Frontal cortex (tissue), 4 donors: ENCODE measurements around the gene UBA3. TPM values are rescaled to one million over a fixed set of nuclear protein-coding genes. Genes with fewer than 3 reads are reported as not detected.
A peak's percentile ranks its signal among the peaks of the same experiment; 100 is the strongest.

Experiments
- DNase-seq, 2 donors: peaks; one replicate each; pipeline ENCODE4 v3.0.0; 2012; ENCODE audit warnings: low spot score in 2 of 2
- FAIRE-seq: peaks from 2 replicates; lab custom pipeline; 2012; peaks lifted over from hg19 to GRCh38; lab: Jason Lieb, UNC
- total RNA-seq: library from RNA; depleted of rRNA; stranded (reverse); fragments of >200 nt; gene quantifications from one replicate; pipeline ENCODE4 v1.2.3, GENCODE V29; 2014
- donor health status: control.
- donor health status: control.
- donor health status: control.

UBA3 gene
- total RNA-seq: 105 TPM

- DNase-seq (peak; percentile 84 to 85), FAIRE-seq (no peak)
These were observed at the start of gene UBA3 for GRCh38 chr3:69080233-69080920. TSS of gene UBA3 (minus strand) at chr3:69080365. CDS start at chr3:69080353, 12 bp downstream.

- FAIRE-seq (no peak), DNase-seq (no peak)
These were observed 49.4 kb upstream of the UBA3 start for GRCh38 chr3:69129531-69129930.

- no peak for DNase-seq
- FAIRE-seq: no peak
These were observed 48.3 kb upstream of the UBA3 start for GRCh38 chr3:69128509-69128908.

GRCh38 chr3:69126999-69127398, 46.8 kb upstream of the UBA3 start:
- FAIRE-seq (no peak), DNase-seq (no peak)

GRCh38 chr3:69126216-69126615, 46.1 kb upstream of the UBA3 start:
- DNase-seq: no peak

GRCh38 chr3:69122403-69122802, 42.2 kb upstream of the UBA3 start, which contains the start of gene LMOD3:
TSS of gene LMOD3 (minus strand) at chr3:69122595. CDS start at chr3:69122386, 209 bp downstream.
- FAIRE-seq (no peak), DNase-seq (no peak)

More at GRCh38 chr3:69126216-69126615, 46.1 kb upstream of the UBA3 start:
- FAIRE-seq: no peak

GRCh38 chr3:69121950-69122349, 41.8 kb upstream of the UBA3 start:
- no peak for FAIRE-seq
- no peak for DNase-seq

GRCh38 chr3:69121513-69121912, 41.3 kb upstream of the UBA3 start:
- DNase-seq: no peak
- no peak for FAIRE-seq

GRCh38 chr3:69120879-69121464, 40.8 kb upstream of the UBA3 start:
- peak in 1 of 2 donors; percentile 25 for DNase-seq
- FAIRE-seq: peak; percentile 17

GRCh38 chr3:69119681-69120080, 39.5 kb upstream of the UBA3 start:
- FAIRE-seq: no peak
- no peak for DNase-seq

GRCh38 chr3:69119138-69119537, 39.0 kb upstream of the UBA3 start:
- DNase-seq (no peak), FAIRE-seq (no peak)

GRCh38 chr3:69118555-69118954, 38.4 kb upstream of the UBA3 start:
- DNase-seq: no peak

GRCh38 chr3:69116897-69117296, 36.7 kb upstream of the UBA3 start:
- DNase-seq (peak in 1 of 2 donors; percentile 9), FAIRE-seq (peak; percentile 62)

More at GRCh38 chr3:69118555-69118954, 38.4 kb upstream of the UBA3 start:
- FAIRE-seq: no peak

GRCh38 chr3:69116162-69116561, 36.0 kb upstream of the UBA3 start:
- FAIRE-seq: no peak
- DNase-seq: no peak

GRCh38 chr3:69115731-69116130, 35.6 kb upstream of the UBA3 start:
- DNase-seq (no peak), FAIRE-seq (no peak)

GRCh38 chr3:69113536-69113935, 33.4 kb upstream of the UBA3 start:
- no peak for DNase-seq
- no peak for FAIRE-seq

GRCh38 chr3:69110941-69111546, 30.9 kb upstream of the UBA3 start:
- DNase-seq (no peak), FAIRE-seq (no peak)

- no peak for FAIRE-seq
- no peak for DNase-seq
These were observed 28.6 kb upstream of the UBA3 start for GRCh38 chr3:69108811-69109210.

- FAIRE-seq (no peak), DNase-seq (no peak)
These were observed 27.7 kb upstream of the UBA3 start for GRCh38 chr3:69107841-69108240.

- DNase-seq: no peak
- FAIRE-seq: no peak
These were observed 25.2 kb upstream of the UBA3 start for GRCh38 chr3:69105320-69105719.

GRCh38 chr3:69104586-69104985, 24.4 kb upstream of the UBA3 start:
- DNase-seq: no peak
- no peak for FAIRE-seq
